KOPT-K1 (cell line): ENCODE data around the gene AP3S2.

Experiments used
- H3K27ac ChIP-seq: fragments of 200-600 bp; sonication (generic); 2 replicates; pipeline ENCODE4 v1.5.1; 2016; ENCODE audit warnings: antibody characterized with exemption, mild to moderate bottlenecking, low read depth, low read length; ENCODE audit not compliant: poor library complexity, severe bottlenecking
- H3K36me3 ChIP-seq: fragments of 200-600 bp; sonication (generic); 2 replicates; pipeline ENCODE4 v1.5.1; 2017; ENCODE audit warnings: antibody characterized with exemption, mild to moderate bottlenecking, low read length, moderate library complexity; ENCODE audit not compliant: insufficient read depth
- H3K9me3 ChIP-seq: fragments of 200-600 bp; sonication (generic); 2 replicates; pipeline ENCODE4 v1.5.1; 2017; ENCODE audit warnings: antibody characterized with exemption, low read length, mild to moderate bottlenecking; ENCODE audit not compliant: insufficient read depth, poor library complexity, severe bottlenecking

AP3S2 gene

GRCh38 chr15:89825271-89825940 is 68.4 kb downstream of the AP3S2 start:
- H3K36me3 ChIP-seq = no peaks in the 10 kb centered on the region
- no peaks in the 10 kb centered on the region for H3K9me3 ChIP-seq
- no peak overlapping the region for H3K27ac ChIP-seq

- no peaks in the 10 kb centered on the region for H3K9me3 ChIP-seq
- H3K36me3 ChIP-seq = no peaks in the 10 kb centered on the region
- no peak overlapping the region for H3K27ac ChIP-seq
Measured at GRCh38 chr15:89824607-89824867, 69.3 kb downstream of the AP3S2 start.

- Histone ChIP-seq H3K36me3 (no peaks in the 10 kb centered on the region), H3K9me3 (no peaks in the 10 kb centered on the region), H3K27ac (no peak overlapping the region)
Measured at GRCh38 chr15:89823836-89824606, 69.8 kb downstream of the AP3S2 start.

GRCh38 chr15:89822951-89823711 is 70.7 kb downstream of the AP3S2 start:
- H3K36me3 ChIP-seq = no peaks in the 10 kb centered on the region
- H3K27ac ChIP-seq = no peak overlapping the region
- H3K9me3 ChIP-seq = no peaks in the 10 kb centered on the region

GRCh38 chr15:89822611-89822950 is 71.2 kb downstream of the AP3S2 start:
- Histone ChIP-seq H3K36me3 (no peaks in the 10 kb centered on the region), H3K9me3 (no peaks in the 10 kb centered on the region), H3K27ac (no peak overlapping the region)

- H3K36me3 ChIP-seq = no peaks in the 10 kb centered on the region
- H3K9me3 ChIP-seq = no peaks in the 10 kb centered on the region
- H3K27ac ChIP-seq = no peak overlapping the region
Measured at GRCh38 chr15:89822026-89822425, 71.8 kb downstream of the AP3S2 start.

- H3K36me3 ChIP-seq = no peaks in the 10 kb centered on the region
- no peak overlapping the region for H3K27ac ChIP-seq
- no peaks in the 10 kb centered on the region for H3K9me3 ChIP-seq
Measured at GRCh38 chr15:89820666-89821611, 72.9 kb downstream of the AP3S2 start.

GRCh38 chr15:89818287-89818686 is 75.5 kb downstream of the AP3S2 start:
- Histone ChIP-seq H3K9me3 (peaks cover 9% of the 10 kb centered on the region), H3K27ac (no peak overlapping the region), H3K36me3 (no peaks in the 10 kb centered on the region)

GRCh38 chr15:89817701-89818280 is 76.0 kb downstream of the AP3S2 start:
- Histone ChIP-seq H3K27ac (no peak overlapping the region), H3K36me3 (no peaks in the 10 kb centered on the region), H3K9me3 (peaks cover 9% of the 10 kb centered on the region)

GRCh38 chr15:89815769-89816168 is 78.0 kb downstream of the AP3S2 start:
- no peaks in the 10 kb centered on the region for H3K36me3 ChIP-seq
- H3K9me3 ChIP-seq = peaks cover 9% of the 10 kb centered on the region
- H3K27ac ChIP-seq = no peak overlapping the region

- Histone ChIP-seq H3K9me3 (peaks cover 9% of the 10 kb centered on the region), H3K27ac (no peak overlapping the region), H3K36me3 (no peaks in the 10 kb centered on the region)
Measured at GRCh38 chr15:89814112-89814742, 79.6 kb downstream of the AP3S2 start.

- peaks cover 9% of the 10 kb centered on the region for H3K9me3 ChIP-seq
- no peak overlapping the region for H3K27ac ChIP-seq
- no peaks in the 10 kb centered on the region for H3K36me3 ChIP-seq
Measured at GRCh38 chr15:89813381-89814111, 80.2 kb downstream of the AP3S2 start.

- Histone ChIP-seq H3K27ac (no peak overlapping the region), H3K36me3 (no peaks in the 10 kb centered on the region), H3K9me3 (peaks cover 9% of the 10 kb centered on the region)
Measured at GRCh38 chr15:89812847-89813320, 80.9 kb downstream of the AP3S2 start.
